Measurements from ENCODE around the gene SCO1.

DNA sequence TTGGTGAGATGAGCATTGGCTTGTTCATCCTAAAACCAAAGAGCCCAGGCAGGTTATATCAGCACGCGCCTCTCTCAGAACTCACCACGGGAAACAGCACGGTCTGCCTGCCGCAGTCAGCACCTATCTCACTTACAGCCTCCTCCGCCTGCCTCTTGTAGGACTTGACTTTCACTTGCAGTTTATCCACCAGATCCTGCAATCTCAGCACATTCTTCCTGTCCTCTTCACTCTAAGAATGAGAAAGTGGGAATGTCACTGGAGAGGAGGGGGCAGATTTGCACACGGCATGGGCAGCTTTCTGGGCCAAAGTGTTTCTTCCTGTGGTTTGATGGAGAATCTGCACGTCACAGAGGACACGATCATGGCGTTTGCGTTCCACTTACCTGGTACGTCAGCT is 67.6 kb downstream of the SCO1 start:
- TF ChIP-seq, protein P1, sequence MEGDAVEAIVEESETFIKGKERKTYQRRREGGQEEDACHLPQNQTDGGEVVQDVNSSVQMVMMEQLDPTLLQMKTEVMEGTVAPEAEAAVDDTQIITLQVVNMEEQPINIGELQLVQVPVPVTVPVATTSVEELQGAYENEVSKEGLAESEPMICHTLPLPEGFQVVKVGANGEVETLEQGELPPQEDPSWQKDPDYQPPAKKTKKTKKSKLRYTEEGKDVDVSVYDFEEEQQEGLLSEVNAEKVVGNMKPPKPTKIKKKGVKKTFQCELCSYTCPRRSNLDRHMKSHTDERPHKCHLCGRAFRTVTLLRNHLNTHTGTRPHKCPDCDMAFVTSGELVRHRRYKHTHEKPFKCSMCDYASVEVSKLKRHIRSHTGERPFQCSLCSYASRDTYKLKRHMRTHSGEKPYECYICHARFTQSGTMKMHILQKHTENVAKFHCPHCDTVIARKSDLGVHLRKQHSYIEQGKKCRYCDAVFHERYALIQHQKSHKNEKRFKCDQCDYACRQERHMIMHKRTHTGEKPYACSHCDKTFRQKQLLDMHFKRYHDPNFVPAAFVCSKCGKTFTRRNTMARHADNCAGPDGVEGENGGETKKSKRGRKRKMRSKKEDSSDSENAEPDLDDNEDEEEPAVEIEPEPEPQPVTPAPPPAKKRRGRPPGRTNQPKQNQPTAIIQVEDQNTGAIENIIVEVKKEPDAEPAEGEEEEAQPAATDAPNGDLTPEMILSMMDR (IDR thresholded peaks at IDR 0.05): no peak
- TF ChIP-seq POLR2AphosphoS5 (IDR thresholded peaks at IDR 0.05): no peak
- TF ChIP-seq POLR2A (IDR thresholded peaks at IDR 0.05): no peak
- TF ChIP-seq EP300 (IDR thresholded peaks at IDR 0.05; ENCODE audit: low read depth): no peak

Data from transverse colon (tissue), 4 donors.